ENCODE data around the gene RASSF6.

The RASSF6 gene

DNA sequence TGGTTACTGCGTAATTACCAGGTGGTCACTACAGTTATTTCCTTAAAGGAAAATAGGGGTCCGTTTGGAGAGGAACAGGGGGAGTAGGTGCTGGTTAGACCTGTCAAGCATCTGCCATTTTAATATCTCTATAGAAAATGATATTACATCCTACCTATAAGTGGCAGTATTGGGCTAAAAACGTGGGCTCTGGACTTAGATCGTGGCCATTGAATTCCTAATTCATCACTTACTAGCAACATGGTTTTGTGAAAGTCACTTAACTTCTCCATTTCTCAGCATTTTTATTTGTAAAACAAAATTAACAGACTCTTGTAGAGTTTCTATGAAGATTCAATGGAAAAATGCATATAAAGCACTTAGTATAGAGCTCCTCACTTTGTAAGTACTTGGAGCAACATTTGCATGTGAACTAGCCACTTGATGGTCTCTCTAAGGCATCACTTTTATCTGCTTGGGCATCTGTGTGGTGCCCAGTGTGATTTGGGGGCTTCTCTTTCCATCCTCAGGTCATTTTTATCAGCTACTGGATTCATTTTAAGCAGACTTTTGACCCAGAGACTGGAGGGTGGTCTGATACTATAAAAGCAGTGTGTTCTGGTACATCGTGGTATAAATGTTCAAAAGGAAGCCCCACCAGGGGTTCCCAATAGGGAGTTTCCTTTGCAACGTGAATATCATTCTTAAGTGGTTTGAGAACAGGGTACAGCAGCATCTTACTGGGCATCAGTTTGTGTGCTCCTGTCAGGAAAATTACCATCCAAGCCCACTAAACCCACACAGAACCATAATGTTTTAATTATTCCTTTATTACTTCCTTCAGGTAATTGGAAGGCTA is 42.7 kb upstream of the RASSF6 start:
- H3K4me3 ChIP-seq (replicated peaks in 1 of 2; ENCODE audit: low read depth in 2 of 2, low read length in 2 of 2), result no peak overlapping the region
- DNase-seq (ENCODE audit: low read depth in 2 of 2), result peak; percentile 84 to 93
- peak; percentile 45 for TF ChIP-seq CTCF (IDR thresholded peaks at IDR 0.05; ENCODE audit: low read depth, low read length)

DNA sequence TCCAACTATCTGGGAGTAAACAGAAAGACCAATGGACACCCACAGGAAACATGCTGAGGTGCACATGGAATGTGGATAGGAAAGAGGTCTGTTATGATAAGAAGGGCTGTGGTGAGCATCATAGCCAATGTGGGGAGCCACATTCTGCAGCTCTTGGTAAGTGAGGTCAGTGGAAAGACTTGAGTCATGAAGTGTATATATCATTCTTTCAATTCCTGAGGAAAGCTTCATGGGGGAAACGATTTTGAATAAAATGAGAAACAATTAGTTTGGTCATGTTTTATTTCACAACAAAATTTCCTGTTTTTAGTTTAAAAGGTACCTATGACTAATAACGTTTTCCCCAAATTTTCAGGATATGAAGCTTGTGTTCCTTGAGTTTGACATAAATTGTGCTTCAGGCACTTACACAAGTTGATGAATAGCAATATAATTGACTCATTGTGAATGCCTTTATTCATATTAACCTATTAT is 41.4 kb upstream of the RASSF6 start:
- DNase-seq (ENCODE audit: low read depth in 2 of 2), result peak; percentile 92 to 100
- TF ChIP-seq CTCF (IDR thresholded peaks at IDR 0.05; ENCODE audit: low read depth, low read length), result peak; percentile 29
- no peak overlapping the region for H3K4me3 ChIP-seq (replicated peaks in 1 of 2; ENCODE audit: low read depth in 2 of 2, low read length in 2 of 2)

DNA sequence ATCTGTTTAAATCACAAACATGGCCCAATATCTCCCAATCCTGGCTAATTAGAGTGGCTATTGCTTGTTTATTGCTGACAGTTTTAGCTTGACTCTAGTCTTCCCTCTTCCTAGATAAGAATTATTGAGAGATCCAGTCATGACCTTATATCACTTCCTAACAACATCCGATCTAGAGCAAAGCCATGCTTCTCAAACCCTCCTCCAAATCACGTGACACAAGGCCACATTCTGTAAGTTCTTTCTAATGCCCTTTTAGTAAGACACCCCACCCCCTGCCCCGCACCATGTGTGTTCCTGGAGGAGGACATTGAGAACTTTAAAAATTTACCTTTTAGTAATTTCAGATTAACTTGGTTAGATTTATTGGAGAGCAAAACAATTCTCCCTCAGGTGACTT is 40.6 kb upstream of the RASSF6 start:
- H3K4me3 ChIP-seq (replicated peaks in 1 of 2; ENCODE audit: low read depth in 2 of 2, low read length in 2 of 2), result no peak overlapping the region
- peak in 1 of 2 donors; percentile 53 for DNase-seq (ENCODE audit: low read depth in 2 of 2)
- no peak for TF ChIP-seq CTCF (IDR thresholded peaks at IDR 0.05; ENCODE audit: low read depth, low read length)

DNA sequence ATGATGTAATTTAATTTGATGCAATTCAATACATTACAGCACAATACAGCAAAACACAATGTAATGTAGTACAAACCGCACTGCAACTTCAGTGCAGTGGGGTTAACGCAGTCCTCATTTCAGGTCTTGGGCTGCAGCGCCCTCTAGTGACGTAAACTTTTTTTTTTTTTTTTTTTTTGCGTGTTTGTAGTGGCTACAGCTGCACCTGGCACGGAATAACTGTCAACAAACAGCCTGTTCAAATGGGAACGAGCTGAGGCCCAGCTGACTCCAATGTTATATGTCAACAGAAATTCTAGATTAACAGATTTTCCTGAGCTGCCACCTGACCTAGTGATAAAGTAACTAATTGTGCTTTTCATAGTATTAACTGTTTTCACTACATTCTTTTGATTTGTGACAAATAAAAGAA is 33.5 kb upstream of the RASSF6 start:
- peak; percentile 41 for TF ChIP-seq CTCF (IDR thresholded peaks at IDR 0.05; ENCODE audit: low read depth, low read length)
- no peak overlapping the region for H3K4me3 ChIP-seq (replicated peaks in 1 of 2; ENCODE audit: low read depth in 2 of 2, low read length in 2 of 2)
- DNase-seq (ENCODE audit: low read depth in 2 of 2), result peak; percentile 62 to 84

- H3K4me3 ChIP-seq (replicated peaks in 1 of 2; ENCODE audit: low read depth in 2 of 2, low read length in 2 of 2), result no peak overlapping the region
- no peak for DNase-seq (ENCODE audit: low read depth in 2 of 2)
- no peak for TF ChIP-seq CTCF (IDR thresholded peaks at IDR 0.05; ENCODE audit: low read depth, low read length)
These were observed 30.0 kb upstream of the RASSF6 start for GRCh38 chr4:73650250-73650649.

DNA sequence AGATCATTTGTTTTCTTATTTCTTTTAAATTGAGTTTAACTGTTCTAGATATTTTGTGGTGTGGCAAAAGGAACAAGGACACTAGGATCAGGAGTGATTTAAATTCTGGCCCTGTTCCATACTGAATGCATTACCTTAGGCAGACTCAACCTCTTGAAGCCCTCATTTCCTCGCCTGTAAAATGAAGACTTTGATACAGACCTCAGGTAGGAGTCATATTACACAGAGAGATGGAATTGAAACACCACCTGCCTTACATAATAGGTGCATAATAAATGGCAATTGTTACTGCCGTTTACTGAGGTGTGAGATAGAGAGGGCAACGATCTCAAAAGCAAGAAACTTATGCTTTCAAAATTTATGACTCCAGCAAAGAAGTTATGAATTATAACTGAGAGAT is 28.2 kb upstream of the RASSF6 start:
- TF ChIP-seq CTCF (IDR thresholded peaks at IDR 0.05; ENCODE audit: low read depth, low read length), result no peak
- DNase-seq (ENCODE audit: low read depth in 2 of 2), result no peak
- H3K4me3 ChIP-seq (replicated peaks in 1 of 2; ENCODE audit: low read depth in 2 of 2, low read length in 2 of 2), result no peak overlapping the region
